PC-3 (cell line): ENCODE data around the gene PRDM15. TPM values are rescaled to one million over a fixed set of nuclear protein-coding genes. Genes with fewer than 3 reads are reported as not detected.

Experiments
- ATAC-seq: fragments of 200-7000 bp; cut with Tn5 transposase; 2 replicates; pipeline ENCODE4 v1.9.1; 2020; ENCODE audit warnings: mild to moderate bottlenecking, moderate library complexity
- BruUV-seq: library from RNA; stranded (reverse); fragments of 400-500 nt; replicated peaks from 2 replicates; lab custom pipeline; 2021; lab: Mats Ljungman, UMichigan
- CTCF ChIA-PET: fragments of 300-600 bp; sonication (Branson Sonifier 250); formaldehyde crosslinking; loops from one replicate; lab custom pipeline; 2022; ENCODE audit warnings: antibody characterized with exemption; lab: Charles Lee
- POLR2A ChIA-PET: fragments of 300-600 bp; sonication (Branson Sonifier 250); formaldehyde crosslinking; loops from one replicate; lab custom pipeline; 2022; ENCODE audit warnings: antibody characterized with exemption; ENCODE audit not compliant: unreplicated experiment; lab: Charles Lee
- DNase-seq: peaks from one replicate; pipeline ENCODE4 v3.0.0-alpha.2; 2015
- H2AFZ ChIP-seq: fragments of 300-600 bp; sonication (generic); 2 replicates; pipeline ENCODE4 v1.6.0; 2016; ENCODE audit warnings: antibody characterized with exemption, low read length
- H3F3A ChIP-seq: fragments of 300-600 bp; sonication (generic); one replicate; pipeline ENCODE4 v1.6.0; 2017; ENCODE audit warnings: antibody characterized with exemption, low read length, control low read depth, mild to moderate bottlenecking; ENCODE audit not compliant: unreplicated experiment
- H3K27ac ChIP-seq: fragments of 300-600 bp; sonication (generic); 2 replicates; pipeline ENCODE4 v1.5.1; 2016; ENCODE audit warnings: mild to moderate bottlenecking, low read length
- H3K27me3 ChIP-seq: fragments of 300-600 bp; sonication (generic); 2 replicates; pipeline ENCODE4 v1.6.1; 2016; ENCODE audit warnings: low read length, mixed read lengths
- H3K36me3 ChIP-seq: fragments of 300-600 bp; sonication (generic); 2 replicates; pipeline ENCODE4 v1.6.1; 2016; ENCODE audit warnings: low read depth, mixed run types, low read length, mixed read lengths
- H3K4me1 ChIP-seq: fragments of 300-600 bp; sonication (generic); 2 replicates; pipeline ENCODE4 v1.5.1; 2016; ENCODE audit warnings: low read length; ENCODE audit not compliant: insufficient read depth
- H3K4me2 ChIP-seq: fragments of 300-600 bp; sonication (generic); 2 replicates; pipeline ENCODE4 v1.6.0; 2016; ENCODE audit warnings: low read length
- H3K4me3 ChIP-seq: fragments of 300-600 bp; sonication (generic); 2 replicates; pipeline ENCODE4 v1.5.1; 2016; ENCODE audit warnings: mild to moderate bottlenecking, low read length, mixed read lengths
- H3K79me2 ChIP-seq: fragments of 300-600 bp; sonication (generic); 2 replicates; pipeline ENCODE4 v1.6.1; 2017; ENCODE audit warnings: low read length, mixed read lengths
- H3K9ac ChIP-seq: fragments of 300-600 bp; sonication (generic); 2 replicates; pipeline ENCODE4 v1.6.0; 2016; ENCODE audit warnings: mild to moderate bottlenecking, low read length
- H3K9me2 ChIP-seq: fragments of 300-600 bp; sonication (generic); replicated peaks from 2 replicates; pipeline ENCODE4 v1.6.1; 2016; ENCODE audit warnings: mixed run types, low read length, mixed read lengths
- H3K9me3 ChIP-seq: fragments of 300-600 bp; sonication (generic); 2 replicates; pipeline ENCODE4 v1.6.1; 2016; ENCODE audit warnings: low read length, mixed read lengths
- H4K20me1 ChIP-seq: fragments of 300-600 bp; sonication (generic); 2 replicates; pipeline ENCODE4 v1.6.1; 2016; ENCODE audit warnings: low read length, mixed read lengths
- CTCF ChIP-seq: fragments of 300-600 bp; sonication (generic); conservative IDR thresholded peaks from 2 replicates; pipeline ENCODE4 v1.5.1; 2017; ENCODE audit warnings: antibody characterized with exemption, low read depth, mild to moderate bottlenecking, low read length
- EZH2 ChIP-seq: fragments of 300-600 bp; sonication (generic); IDR thresholded peaks from one replicate; pipeline ENCODE4 v1.6.1; 2017; ENCODE audit warnings: antibody characterized with exemption, mild to moderate bottlenecking, low read length; ENCODE audit not compliant: unreplicated experiment
- EZH2phosphoT487 ChIP-seq: fragments of 300-600 bp; sonication (generic); IDR thresholded peaks from 2 replicates; pipeline ENCODE4 v1.6.1; 2018; ENCODE audit warnings: mild to moderate bottlenecking, antibody characterized with exemption, low read length, borderline replicate concordance
- intact Hi-C: fragments of 100-400 bp; cut with micrococcal nuclease; formaldehyde crosslinking; loops from 2 replicates; pipeline ENCODE4 v1.9.0; 2023
- total RNA-seq: library from RNA; depleted of rRNA; stranded (reverse); fragments of >200 nt; gene quantifications from 2 replicates; pipeline ENCODE4 v1.2.3, GENCODE V29; 2014

PRDM15 gene
- total RNA-seq, 1 experiment from 2014 or later = 13.4 TPM

GRCh38 chr21:41751611-41752011 lies 127.5 kb downstream of the PRDM15 start:
- H3K4me2 ChIP-seq = peak overlapping the region; percentile 13
- no peaks in the 10 kb centered on the region for H3K9me2 ChIP-seq
- ChIA-PET POLR2A (interaction anchor here (0.5 to 1.4 kb wide), 5 partner anchors 10 to 73 kb away, joined by 3 to 6 read pairs (median 3); no protein-coding TSS in a partner anchor), CTCF (interaction anchor here (0.9 to 1.1 kb wide), 3 partner anchors 17 to 139 kb away, joined by 3 to 4 read pairs (median 3); no protein-coding TSS in a partner anchor)
- ATAC-seq (peak; percentile 16), DNase-seq (peak; percentile 41)
- peaks cover 100% of the 10 kb centered on the region for H3K79me2 ChIP-seq
- no peak overlapping the region for H3K4me3 ChIP-seq
- TF ChIP-seq EZH2phosphoT487 (no peak), CTCF (no peak), EZH2 (no peak)
- peaks cover 100% of the 10 kb centered on the region for H4K20me1 ChIP-seq
- no peaks in the 10 kb centered on the region for H3K9me3 ChIP-seq
- H3K9ac ChIP-seq = no peak overlapping the region
- intact Hi-C loops = no loop called here
- H3K4me1 ChIP-seq = peaks cover 63% of the 10 kb centered on the region
- peaks cover 4% of the 10 kb centered on the region for H3F3A ChIP-seq
- peaks cover 97% of the 10 kb centered on the region for H3K36me3 ChIP-seq
- H3K27me3 ChIP-seq = no peaks in the 10 kb centered on the region
- peak overlapping the region; percentile 53 for H3K27ac ChIP-seq
- BruUV-seq = no TSS peak
- H2AFZ ChIP-seq = no peak overlapping the region

GRCh38 chr21:41750532-41751151 lies 128.5 kb downstream of the PRDM15 start:
- H3K4me3 ChIP-seq = no peak overlapping the region
- CTCF ChIA-PET = no interaction called here

More at GRCh38 chr21:41750532-41751151, 128.5 kb downstream of the PRDM15 start:
- DNase-seq (no peak), ATAC-seq (no peak)
- no peak overlapping the region for H3K27ac ChIP-seq
- no peak overlapping the region for H2AFZ ChIP-seq
- H3K9me2 ChIP-seq = no peaks in the 10 kb centered on the region
- peaks cover 97% of the 10 kb centered on the region for H3K36me3 ChIP-seq
- intact Hi-C loops = no loop called here
- POLR2A ChIA-PET = no interaction called here
- H3K9ac ChIP-seq = no peak overlapping the region
- TF ChIP-seq CTCF = no peak
- no peak for TF ChIP-seq EZH2phosphoT487
- no peak for TF ChIP-seq EZH2
- peaks cover 100% of the 10 kb centered on the region for H3K79me2 ChIP-seq
- H3K9me3 ChIP-seq = no peaks in the 10 kb centered on the region
- no peaks in the 10 kb centered on the region for H3K27me3 ChIP-seq
- no TSS peak for BruUV-seq
- no peak overlapping the region for H3K4me2 ChIP-seq
- H4K20me1 ChIP-seq = peaks cover 96% of the 10 kb centered on the region
- H3F3A ChIP-seq = peaks cover 4% of the 10 kb centered on the region
- H3K4me1 ChIP-seq = peaks cover 54% of the 10 kb centered on the region
